Measurements from ENCODE around the gene NPNT.
"Not testable (repeated sequence)": the region's sequence is repeated elsewhere in the genome, so short reads cannot be mapped to it uniquely, and the experiment has no call there.

The NPNT gene, protein sequence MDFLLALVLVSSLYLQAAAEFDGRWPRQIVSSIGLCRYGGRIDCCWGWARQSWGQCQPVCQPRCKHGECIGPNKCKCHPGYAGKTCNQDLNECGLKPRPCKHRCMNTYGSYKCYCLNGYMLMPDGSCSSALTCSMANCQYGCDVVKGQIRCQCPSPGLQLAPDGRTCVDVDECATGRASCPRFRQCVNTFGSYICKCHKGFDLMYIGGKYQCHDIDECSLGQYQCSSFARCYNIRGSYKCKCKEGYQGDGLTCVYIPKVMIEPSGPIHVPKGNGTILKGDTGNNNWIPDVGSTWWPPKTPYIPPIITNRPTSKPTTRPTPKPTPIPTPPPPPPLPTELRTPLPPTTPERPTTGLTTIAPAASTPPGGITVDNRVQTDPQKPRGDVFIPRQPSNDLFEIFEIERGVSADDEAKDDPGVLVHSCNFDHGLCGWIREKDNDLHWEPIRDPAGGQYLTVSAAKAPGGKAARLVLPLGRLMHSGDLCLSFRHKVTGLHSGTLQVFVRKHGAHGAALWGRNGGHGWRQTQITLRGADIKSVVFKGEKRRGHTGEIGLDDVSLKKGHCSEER

DNA sequence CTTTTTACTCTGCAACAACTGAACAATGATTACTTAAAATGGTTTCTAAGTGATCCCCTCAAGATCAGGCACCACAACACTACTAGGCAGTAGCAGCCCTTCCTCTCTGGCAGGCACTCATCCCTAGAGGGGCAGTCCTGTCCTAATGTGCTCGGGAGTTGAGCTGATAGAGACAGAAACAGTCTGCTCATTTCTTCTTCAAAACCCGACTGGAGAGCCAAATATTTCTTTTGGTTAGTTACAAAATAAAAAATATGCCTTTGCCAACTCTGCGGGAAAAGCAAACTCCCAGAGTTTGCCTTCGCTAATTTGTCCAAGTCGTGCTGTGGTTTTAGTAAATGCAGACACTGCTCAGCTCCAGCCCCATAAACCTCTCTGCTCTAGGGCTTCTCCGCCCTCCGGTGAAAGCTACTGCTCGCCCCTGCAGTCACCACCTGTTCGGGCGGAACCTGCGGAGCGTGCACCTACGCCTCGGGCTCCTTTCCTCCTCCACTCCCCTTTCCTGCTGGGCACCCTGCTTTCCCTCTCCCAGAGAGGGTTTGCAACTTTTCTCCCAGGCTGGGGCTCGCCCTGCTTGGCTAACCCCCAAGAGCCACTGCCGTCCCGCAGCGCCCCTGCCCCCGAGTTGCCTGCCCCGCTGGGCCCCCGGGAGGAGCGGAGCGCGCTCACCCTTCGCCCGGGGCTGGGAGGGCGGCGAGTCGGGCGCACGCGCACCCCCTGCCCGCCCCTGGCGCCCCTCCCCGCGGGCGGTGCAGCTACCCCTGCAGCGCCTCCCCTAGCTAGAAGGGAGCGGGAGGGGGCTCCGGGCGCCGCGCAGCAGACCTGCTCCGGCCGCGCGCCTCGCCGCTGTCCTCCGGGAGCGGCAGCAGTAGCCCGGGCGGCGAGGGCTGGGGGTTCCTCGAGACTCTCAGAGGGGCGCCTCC is at the start of gene NPNT:
Gene NPNT (plus strand): TSS at position 812 of the 923 bp plus-strand sequence. CDS start 182 bp downstream, outside the sequence.
- ATAC-seq (ENCODE audit: low read depth) = no peak
- H3K4me1 Mint-ChIP-seq = peaks cover 2% of the 10 kb centered on the region
- no peak for DNase-seq (ENCODE audit: low spot score in 2 of 2)
- H3K27me3 Mint-ChIP-seq = peaks cover 25% of the 10 kb centered on the region
- peak within 1 kb of the TSS; percentile 21 for H3K4me3 Mint-ChIP-seq
- H3K36me3 Mint-ChIP-seq = no peaks in the 10 kb centered on the region
- no peak within 1 kb of the TSS for H3K27ac Mint-ChIP-seq
- H3K9me3 Mint-ChIP-seq = no peaks in the 10 kb centered on the region

DNA sequence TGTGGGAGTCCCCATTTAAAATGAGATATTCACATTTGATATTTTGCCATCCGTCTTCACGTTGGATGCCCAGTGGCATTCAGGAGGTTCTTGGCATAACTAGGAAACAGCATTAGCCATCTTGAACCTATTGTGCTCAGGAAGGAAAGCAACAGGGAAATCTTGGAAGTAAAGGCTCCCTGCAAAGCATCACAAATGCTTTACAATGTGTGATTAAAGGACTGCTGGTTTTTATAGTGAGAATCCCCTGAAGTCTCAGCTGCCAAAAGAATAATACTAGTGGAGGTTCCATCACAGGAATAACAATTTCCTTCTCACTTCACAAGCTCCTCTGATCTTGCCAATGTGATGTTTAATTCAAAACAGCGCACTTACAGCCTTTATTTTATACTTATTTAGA is 49.7 kb upstream of the NPNT start:
- ATAC-seq (ENCODE audit: low read depth) = no peak

DNA sequence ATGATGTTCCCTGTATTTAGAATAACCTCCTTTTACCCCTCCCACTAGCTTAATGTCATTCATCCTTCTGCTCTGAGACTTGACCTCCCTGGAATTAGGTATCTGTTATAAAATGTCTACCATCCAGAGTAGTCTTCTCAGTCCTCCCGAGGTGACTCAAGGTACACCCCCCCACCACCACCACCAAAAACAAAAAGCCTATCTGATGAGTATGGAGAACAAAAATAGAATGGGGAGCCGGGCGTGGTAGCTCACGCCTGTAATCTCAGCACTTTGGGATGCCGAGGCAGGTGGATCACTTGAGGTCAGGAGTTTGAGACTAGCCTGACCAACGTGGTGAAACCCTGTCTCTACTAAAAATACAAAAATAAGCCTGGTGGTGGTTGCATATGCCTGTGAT is 46.9 kb upstream of the NPNT start:
- H3K4me1 Mint-ChIP-seq; H3K27ac Mint-ChIP-seq; H3K4me3 Mint-ChIP-seq; ATAC-seq (ENCODE audit: low read depth); H3K27me3 Mint-ChIP-seq; DNase-seq (ENCODE audit: low spot score in 2 of 2); H3K9me3 Mint-ChIP-seq: not testable (repeated sequence)
- peaks cover 14% of the 10 kb centered on the region for H3K36me3 Mint-ChIP-seq

More for the DNA sequence above, 49.7 kb upstream of the NPNT start:
- DNase-seq (ENCODE audit: low spot score in 2 of 2) = no peak
- H3K4me3 Mint-ChIP-seq = no peak overlapping the region
- no peak overlapping the region for H3K27ac Mint-ChIP-seq
- H3K36me3 Mint-ChIP-seq = peaks cover 14% of the 10 kb centered on the region
- H3K27me3 Mint-ChIP-seq = no peaks in the 10 kb centered on the region
- H3K4me1 Mint-ChIP-seq = no peaks in the 10 kb centered on the region
- no peaks in the 10 kb centered on the region for H3K9me3 Mint-ChIP-seq

DNA sequence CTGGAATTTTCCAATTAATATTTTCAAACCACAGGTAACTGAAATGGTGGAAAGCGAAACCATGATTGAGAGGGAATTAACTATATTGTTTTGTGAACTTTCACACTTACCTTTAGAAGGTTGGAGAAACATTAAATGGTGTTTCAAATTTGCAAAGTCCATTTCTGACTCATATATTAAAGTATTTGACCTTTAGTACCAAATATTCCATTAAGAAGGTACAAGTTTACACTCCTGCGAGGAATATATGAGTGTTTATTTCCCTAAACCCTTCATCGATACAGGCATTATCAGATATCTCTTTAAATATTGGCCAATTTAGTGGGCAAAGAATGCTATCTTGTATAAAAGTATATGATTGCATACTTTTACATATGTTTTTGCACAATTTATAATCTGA is 44.1 kb upstream of the NPNT start:
- Mint-ChIP-seq H3K27ac (no peak overlapping the region), H3K4me3 (no peak overlapping the region), H3K27me3 (no peaks in the 10 kb centered on the region), H3K9me3 (peaks cover 16% of the 10 kb centered on the region), H3K4me1 (no peaks in the 10 kb centered on the region), H3K36me3 (peaks cover 23% of the 10 kb centered on the region)
- no peak for ATAC-seq (ENCODE audit: low read depth)
- DNase-seq (ENCODE audit: low spot score in 2 of 2) = no peak

DNA sequence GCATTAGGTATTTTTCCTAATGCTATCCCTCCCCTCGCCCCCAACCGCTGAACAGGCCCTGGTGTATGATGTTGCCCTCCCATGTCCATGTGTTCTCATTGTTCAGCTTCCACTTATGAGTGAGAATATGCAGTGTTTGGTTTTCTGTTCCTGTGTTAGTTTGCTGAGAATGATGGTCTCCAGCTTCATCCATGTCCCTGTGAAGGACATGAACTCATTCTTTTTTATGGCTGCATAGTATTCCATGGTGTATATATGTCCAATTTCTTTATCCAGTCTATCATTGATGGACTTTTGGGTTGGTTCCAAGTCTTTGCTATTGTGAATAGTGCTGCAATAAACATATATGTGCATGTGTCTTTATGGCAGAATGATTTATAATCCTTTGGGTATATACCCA is 43.0 kb upstream of the NPNT start:
- not testable (repeated sequence) for H3K4me3 Mint-ChIP-seq; H3K27me3 Mint-ChIP-seq; H3K27ac Mint-ChIP-seq; ATAC-seq (ENCODE audit: low read depth); H3K4me1 Mint-ChIP-seq; DNase-seq (ENCODE audit: low spot score in 2 of 2)
- H3K9me3 Mint-ChIP-seq = peaks cover 17% of the 10 kb centered on the region
- H3K36me3 Mint-ChIP-seq = peaks cover 31% of the 10 kb centered on the region

DNA sequence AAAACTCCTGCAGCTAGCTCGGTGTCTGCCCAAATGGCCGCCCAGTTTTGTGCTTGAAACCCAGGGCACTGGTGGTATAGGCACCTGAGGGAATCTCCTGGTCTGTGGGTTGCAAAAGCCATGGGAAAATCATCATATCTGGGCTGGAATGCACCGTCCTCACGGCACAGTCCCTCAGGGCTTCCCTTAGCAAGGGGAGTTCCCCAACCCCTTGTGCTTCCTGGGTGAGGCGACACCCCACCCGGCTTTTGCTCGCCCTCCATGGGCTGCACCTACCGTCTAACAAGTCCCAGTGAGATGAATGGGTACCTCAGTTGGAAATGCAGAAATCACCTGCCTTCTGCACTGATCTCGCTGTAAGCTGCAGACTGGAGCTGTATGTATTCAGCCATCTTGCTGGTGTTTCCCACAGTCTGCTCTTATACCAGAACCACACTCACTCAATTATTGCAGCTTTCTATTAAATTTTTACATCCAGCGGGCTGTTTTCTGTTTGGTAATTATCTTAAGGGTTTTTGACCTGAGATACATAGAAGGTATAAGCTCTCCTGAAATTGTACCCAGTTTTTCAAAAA is 36.7 kb upstream of the NPNT start:
- DNase-seq (ENCODE audit: low spot score in 2 of 2) = no peak
- ATAC-seq (ENCODE audit: low read depth) = no peak
- Mint-ChIP-seq H3K9me3 (peaks cover 26% of the 10 kb centered on the region), H3K27me3 (no peaks in the 10 kb centered on the region), H3K4me1 (no peaks in the 10 kb centered on the region), H3K36me3 (peaks cover 24% of the 10 kb centered on the region), H3K4me3 (no peak overlapping the region), H3K27ac (no peak overlapping the region)

DNA sequence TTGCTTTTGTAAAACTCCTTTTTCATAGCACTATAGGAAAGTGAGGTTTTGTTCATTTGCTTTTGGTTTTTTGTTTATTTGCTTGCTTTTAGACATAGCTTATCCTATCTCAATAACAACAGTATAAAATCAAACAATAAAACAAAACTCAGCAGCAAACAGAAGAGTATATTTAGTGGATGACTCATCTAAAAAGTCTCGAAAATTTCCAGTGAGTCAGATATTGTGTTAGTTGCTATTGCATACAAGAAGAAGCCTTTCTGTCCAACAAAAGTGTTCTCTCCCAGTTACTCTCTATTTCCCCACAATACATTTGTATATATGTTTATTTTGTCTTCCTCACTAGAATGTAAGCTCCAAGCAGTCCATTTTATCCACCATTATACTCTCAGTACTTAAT is 36.0 kb upstream of the NPNT start:
- Mint-ChIP-seq H3K36me3 (peaks cover 20% of the 10 kb centered on the region), H3K4me1 (no peaks in the 10 kb centered on the region), H3K27me3 (no peaks in the 10 kb centered on the region), H3K4me3 (no peak overlapping the region), H3K9me3 (peaks cover 26% of the 10 kb centered on the region), H3K27ac (no peak overlapping the region)
- no peak for DNase-seq (ENCODE audit: low spot score in 2 of 2)
- no peak for ATAC-seq (ENCODE audit: low read depth)

DNA sequence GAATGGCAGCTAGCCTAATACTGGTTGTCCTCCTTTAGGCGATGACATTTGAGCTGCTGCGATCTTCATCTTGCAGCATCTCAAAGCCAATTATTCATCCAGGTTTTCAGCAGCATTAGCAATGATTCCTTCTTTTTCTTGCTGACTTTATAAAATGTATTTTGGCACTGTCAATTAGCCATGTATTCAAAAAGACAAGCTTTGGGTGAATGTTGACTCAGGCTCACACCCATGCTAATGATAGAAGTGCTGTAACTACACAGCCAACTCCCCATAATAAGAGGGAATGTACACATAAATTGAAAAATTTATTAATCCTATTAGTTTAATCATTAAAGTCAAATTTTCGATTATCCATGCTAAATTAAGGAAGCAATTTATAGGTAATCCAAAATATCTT is 24.3 kb upstream of the NPNT start:
- Mint-ChIP-seq H3K4me1 (peaks cover 4% of the 10 kb centered on the region), H3K27me3 (no peaks in the 10 kb centered on the region), H3K36me3 (no peaks in the 10 kb centered on the region), H3K4me3 (no peak overlapping the region), H3K27ac (no peak overlapping the region), H3K9me3 (no peaks in the 10 kb centered on the region)
- ATAC-seq (ENCODE audit: low read depth) = no peak
- DNase-seq (ENCODE audit: low spot score in 2 of 2) = no peak

DNA sequence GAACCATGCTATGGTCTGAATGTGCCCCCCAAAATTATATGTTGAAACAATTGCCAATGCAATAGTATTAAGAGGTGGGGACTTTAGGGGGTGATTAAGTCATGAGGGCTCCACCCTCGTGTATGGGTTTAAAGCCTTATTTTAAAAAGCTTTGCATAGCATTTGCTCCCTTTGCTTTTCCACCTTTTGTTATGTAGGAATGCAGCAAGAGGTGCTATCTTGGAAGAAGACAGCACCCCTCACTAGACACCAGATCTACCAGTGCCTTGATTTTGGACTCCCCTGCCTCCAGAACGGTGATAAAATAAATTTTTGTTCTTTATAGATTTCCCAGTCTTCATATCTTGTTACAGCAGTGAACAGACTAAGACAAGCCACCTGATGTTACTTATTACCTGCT is 23.3 kb upstream of the NPNT start:
- no peaks in the 10 kb centered on the region for H3K9me3 Mint-ChIP-seq
- no peaks in the 10 kb centered on the region for H3K36me3 Mint-ChIP-seq
- H3K4me1 Mint-ChIP-seq = peaks cover 4% of the 10 kb centered on the region
- H3K4me3 Mint-ChIP-seq = no peak overlapping the region
- DNase-seq (ENCODE audit: low spot score in 2 of 2) (no peak), ATAC-seq (ENCODE audit: low read depth) (no peak)
- no peaks in the 10 kb centered on the region for H3K27me3 Mint-ChIP-seq
- H3K27ac Mint-ChIP-seq = no peak overlapping the region

DNA sequence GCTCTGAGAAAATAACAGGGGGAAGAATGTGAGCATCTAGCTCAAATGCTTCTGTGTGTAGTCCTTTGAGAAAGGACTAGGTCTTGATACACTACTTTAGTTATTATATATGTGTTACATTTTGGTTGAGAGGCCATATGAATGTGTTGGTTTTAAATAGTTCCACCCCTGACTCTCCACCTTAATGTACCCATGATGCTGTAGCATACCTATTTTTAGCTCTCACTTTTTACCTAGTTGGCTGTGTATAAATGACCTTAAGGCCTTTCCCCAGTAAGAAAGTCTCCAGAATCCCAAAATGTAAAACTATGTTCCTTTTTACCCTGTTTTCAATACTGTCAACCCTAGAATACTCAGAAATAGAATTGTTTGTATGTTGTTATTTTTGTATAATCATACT is 20.0 kb upstream of the NPNT start:
- Mint-ChIP-seq H3K4me1 (peaks cover 4% of the 10 kb centered on the region), H3K4me3 (no peak overlapping the region), H3K27ac (no peak overlapping the region), H3K27me3 (no peaks in the 10 kb centered on the region), H3K36me3 (no peaks in the 10 kb centered on the region), H3K9me3 (no peaks in the 10 kb centered on the region)
- no peak for ATAC-seq (ENCODE audit: low read depth)
- no peak for DNase-seq (ENCODE audit: low spot score in 2 of 2)

DNA sequence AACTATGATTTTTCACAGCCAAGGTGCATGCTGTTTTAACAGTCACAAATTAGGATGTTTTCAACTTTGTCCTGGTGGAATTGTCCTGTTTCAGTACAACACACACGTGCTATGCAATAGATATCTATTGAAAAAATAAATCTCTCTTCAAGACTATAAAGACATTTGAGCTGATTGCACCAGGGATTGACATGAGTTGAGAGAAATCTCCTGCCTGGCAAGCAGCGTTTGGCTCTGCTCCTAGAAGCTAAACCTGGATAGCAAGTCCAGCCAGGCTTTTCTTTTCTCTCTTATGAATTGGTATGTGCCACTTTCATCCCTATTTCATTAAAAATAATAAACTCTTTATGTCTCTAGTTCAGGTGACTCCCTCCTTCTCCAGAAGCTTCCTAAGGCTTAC is 16.6 kb upstream of the NPNT start:
- H3K4me1 Mint-ChIP-seq = no peaks in the 10 kb centered on the region
- no peak for DNase-seq (ENCODE audit: low spot score in 2 of 2)
- H3K27ac Mint-ChIP-seq = no peak overlapping the region
- peaks cover 2% of the 10 kb centered on the region for H3K9me3 Mint-ChIP-seq
- no peaks in the 10 kb centered on the region for H3K36me3 Mint-ChIP-seq
- no peak for ATAC-seq (ENCODE audit: low read depth)
- peaks cover 3% of the 10 kb centered on the region for H3K27me3 Mint-ChIP-seq
- H3K4me3 Mint-ChIP-seq = no peak overlapping the region

DNA sequence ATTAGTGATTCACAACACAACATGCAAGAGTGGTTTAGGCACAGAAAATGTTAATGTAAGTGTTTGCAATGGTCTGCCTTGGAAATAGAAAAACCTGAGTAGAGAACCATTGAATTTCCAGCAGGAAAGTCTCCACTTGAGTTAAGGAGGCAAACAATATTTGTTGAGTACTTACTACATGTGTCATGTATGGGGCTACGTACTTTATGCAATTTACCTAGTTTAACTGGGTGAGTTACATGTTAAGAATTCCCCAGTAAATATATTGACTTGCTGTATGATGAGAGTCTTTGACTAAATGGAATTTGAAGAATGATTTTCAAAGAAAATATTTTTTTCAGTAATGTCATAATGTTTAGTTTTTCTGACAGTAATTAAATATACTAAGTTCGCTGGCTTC is 7.8 kb upstream of the NPNT start:
- no peaks in the 10 kb centered on the region for H3K36me3 Mint-ChIP-seq
- no peak overlapping the region for H3K27ac Mint-ChIP-seq
- peaks cover 6% of the 10 kb centered on the region for H3K9me3 Mint-ChIP-seq
- no peak for DNase-seq (ENCODE audit: low spot score in 2 of 2)
- no peak overlapping the region for H3K4me3 Mint-ChIP-seq
- no peaks in the 10 kb centered on the region for H3K4me1 Mint-ChIP-seq
- ATAC-seq (ENCODE audit: low read depth) = no peak
- peaks cover 7% of the 10 kb centered on the region for H3K27me3 Mint-ChIP-seq

DNA sequence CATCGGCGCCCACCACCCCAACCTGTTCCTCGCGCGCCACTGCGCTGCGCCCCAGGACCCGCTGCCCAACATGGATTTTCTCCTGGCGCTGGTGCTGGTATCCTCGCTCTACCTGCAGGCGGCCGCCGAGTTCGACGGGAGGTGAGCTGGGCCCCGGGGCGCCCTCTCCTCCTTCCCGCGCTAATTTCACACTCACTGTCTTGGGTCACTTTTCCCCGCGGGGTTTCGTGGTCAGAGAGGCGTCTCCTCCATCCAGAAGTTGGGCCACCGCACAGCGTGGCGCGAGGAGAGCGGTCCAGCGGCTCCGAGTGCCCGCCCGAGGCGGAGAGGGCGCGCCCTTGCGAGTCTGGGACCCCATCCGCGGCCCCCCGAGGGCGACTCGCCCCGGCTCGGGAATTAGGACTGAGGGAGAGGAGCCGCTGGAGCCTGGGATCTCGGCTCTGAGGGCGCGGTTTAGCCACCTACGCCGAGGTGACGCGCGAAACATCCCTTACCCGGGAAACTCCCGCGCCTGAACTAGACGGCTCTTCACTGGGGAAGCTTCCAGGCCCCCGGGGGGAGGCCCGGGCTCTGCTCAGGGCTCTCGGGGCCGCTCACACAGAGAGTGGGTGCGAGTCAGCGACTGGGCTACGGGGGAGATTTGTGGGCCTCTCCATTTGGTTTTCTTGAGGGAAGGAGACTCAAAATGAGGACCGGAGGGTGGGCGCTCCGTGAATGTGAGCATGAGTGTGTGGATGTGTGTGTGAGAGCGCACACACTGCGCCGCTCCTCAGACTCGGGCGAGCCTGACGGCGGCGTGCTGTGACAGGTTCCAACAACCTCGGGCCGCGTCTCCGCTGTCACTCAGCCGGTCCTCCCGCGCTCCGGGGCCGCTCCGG is 551 bp downstream of the NPNT start:
- no peak for ATAC-seq (ENCODE audit: low read depth)
- Mint-ChIP-seq H3K9me3 (no peaks in the 10 kb centered on the region), H3K4me3 (peak overlapping the region; percentile 21)

More for the DNA sequence above, 551 bp downstream of the NPNT start:
- Mint-ChIP-seq H3K4me1 (peaks cover 2% of the 10 kb centered on the region), H3K36me3 (no peaks in the 10 kb centered on the region), H3K27me3 (peaks cover 23% of the 10 kb centered on the region), H3K27ac (no peak overlapping the region)
- DNase-seq (ENCODE audit: low spot score in 2 of 2) = no peak
